Kasumi-1 (cell line): ENCODE results near the gene VPS4A.
"Not testable (repeated sequence)": the region's sequence is repeated elsewhere in the genome, so short reads cannot be mapped to it uniquely, and the experiment has no call there.

Source experiments
- DNase-seq, 2 experiments: peaks; one replicate each; lab custom pipeline; 2025; lab: John Stamatoyannopoulos, UW

VPS4A gene

DNA sequence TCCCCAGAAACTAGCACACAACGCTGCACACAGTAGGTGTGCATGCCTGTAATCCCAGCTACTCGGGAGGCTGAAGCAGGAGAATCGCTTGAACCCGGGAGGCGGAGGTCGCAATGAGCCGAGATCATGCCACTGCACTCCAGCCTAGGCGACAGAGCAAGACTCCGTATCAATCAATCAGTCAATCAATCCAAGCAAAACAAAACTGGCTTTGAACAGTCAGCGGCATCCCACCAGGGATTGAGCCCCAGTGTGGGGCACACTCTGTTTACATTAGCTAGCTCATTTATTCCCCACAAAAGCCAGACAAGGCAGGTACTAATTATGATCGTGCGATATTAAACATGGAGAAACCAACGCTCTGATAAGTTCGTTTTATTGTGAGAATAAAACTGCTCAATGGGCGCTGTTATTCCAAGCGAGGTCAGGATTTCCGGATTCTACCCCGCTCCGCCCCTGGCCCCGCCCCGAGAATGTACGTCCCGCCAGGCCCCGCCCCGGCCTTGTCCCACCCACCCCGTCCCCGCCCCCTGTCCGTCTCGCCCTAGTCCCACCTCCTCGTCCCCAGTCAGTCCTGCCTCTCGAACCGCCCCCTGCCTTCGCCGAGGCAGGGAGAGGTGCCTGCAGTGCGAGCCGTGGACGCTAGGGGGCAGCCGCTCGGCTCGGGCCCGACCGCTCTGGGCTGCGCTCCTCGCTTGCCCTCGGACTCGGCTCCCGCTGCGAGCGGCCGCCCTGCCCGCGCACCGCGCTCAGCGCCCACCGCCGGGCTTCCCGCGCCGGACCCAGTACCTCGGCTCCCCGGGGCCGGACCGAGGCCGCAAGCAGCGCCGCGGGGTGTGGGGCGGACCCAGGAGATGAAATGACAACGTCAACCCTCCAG, at the start of gene VPS4A:
VPS4A (plus strand) TSS at position 698 of the 880 bp plus-strand sequence; CDS start at position 860, 162 bp downstream.
- DNase-seq = peak; percentile 94 to 95

DNA sequence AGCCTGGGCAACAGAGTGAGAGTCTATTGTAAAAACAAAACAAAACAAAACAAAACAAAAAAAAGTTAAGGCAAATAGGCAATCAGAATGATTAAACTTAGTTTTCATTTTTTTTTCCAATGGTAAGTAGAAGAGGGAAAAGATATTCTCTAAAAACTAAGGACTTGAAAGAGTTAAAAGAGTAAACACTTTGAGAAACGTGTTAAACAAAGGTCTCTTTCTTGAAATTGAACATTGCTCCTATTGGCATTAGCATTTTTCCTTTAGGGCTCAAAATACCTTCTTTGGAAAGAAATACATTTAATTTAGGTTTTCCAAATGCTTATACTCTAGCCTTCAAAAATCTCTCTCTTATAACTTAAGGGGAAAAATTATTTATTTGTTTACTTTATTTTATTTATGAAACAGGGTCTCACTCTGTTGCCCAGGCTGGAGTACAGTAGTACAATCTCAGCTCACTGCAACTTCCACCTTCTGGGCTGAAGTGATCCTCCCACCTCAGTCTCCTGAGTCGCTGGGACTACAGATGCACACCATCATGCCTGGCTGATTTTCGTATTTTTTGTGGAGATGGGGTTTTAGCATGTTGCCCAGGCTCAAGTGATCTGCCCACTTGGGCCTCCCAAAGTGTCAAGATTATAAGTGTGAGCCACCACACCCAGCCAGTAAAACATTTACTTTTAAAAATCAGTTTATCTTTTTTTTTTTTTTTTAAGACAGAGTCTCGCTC, 44.7 kb upstream of the VPS4A start:
- no peak for DNase-seq

DNA sequence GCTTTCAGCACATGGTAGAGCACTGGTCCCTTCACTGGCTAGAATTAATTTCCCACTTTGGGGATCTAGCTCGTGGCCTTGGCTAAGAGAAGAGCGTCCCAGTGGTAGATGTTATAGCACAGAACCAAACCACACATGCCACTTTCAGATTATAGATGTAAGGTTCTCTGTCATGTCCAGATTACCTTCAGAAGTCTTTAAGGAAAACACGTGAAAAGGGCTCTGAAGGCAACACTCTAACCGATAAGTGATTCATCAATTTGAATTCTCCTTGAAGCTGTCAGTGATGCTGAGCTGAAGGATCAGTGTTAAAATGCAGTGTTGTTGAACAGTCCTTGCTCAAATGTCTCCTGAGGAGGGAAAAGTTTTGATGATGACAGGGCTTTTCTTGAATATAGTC, 43.5 kb upstream of the VPS4A start:
- DNase-seq = no peak

DNA sequence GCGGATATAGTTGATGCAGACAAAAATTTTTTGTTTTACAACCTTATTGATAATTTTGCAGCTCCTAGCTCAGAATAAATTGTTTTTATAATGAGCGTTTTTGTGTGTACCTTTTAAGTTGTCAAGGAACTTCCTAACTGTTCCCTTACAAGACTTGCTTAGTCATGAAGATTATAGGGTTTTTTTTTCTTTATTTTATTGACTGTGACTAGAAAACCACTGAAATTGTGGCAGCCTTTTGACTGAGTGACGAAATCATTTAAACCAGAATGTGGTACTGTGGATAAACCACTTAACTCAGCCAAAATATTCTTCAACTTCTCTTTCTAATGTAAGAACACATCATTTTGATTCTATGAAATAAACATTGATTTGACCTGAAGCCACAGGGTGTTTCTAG, 40.8 kb upstream of the VPS4A start:
- no peak for DNase-seq

DNA sequence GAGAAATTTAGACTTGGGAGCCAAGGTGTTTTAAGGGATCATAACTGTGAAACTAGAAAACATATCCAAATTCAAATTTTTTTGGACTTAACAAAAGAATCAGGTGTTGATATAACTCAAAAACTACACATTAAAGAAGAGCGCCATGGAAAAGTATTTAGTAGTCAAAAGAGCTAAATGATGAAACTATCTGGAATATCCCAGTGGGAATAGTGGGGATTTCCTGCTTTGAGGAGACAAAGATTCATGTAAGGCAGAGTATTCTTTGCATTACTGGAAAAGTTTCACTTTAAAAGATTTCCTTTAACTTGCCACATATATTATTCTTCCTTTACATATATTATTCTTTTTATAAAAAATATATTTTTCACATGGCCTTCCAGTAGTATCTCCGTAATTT, 40.3 kb upstream of the VPS4A start:
- DNase-seq = no peak

DNA sequence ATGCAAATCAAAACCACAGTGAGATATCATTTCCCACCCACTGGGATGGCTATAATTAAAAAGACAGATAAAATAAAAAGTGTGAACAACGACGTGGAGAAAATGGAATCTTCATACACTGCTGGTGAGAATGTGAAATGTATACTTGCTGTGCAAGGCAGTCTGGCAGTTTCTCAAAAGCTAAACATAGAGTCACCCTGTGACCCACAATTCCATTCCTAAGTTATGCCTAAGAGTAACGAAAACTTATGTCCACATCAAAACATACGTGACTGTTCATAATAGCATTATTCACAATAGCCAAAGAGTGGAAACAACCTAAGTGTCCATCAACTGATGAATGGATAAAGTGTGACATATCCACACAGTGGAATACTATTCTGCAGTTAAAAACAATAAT, 38.1 kb upstream of the VPS4A start:
- DNase-seq = no peak

DNA sequence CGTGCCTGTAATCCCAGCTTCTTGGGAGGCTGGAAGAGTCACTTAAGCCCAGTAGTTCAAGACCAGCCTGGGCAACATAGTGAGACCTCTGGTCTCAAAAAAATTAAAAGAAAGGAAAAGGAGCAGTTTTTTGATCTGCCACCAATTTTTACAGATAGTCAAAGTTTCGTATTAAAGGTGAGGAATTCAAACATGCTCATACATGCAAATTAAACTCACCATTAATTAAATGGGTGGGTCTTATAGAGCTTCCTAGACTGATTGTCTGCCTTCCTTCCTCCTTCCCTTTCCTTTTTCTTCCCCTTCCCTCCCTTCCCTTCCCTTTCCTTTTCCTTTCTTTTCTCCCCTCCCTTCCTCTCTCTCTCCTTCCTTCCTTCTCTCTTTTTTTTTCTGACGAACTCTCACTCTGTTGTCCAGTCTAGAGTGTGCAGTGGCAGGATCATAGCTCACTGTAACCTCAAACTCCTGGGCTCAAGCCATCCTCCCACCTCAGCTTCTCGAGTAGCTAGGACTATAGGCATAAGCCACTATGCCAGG, 36.4 kb upstream of the VPS4A start:
- DNase-seq = no peak

DNA sequence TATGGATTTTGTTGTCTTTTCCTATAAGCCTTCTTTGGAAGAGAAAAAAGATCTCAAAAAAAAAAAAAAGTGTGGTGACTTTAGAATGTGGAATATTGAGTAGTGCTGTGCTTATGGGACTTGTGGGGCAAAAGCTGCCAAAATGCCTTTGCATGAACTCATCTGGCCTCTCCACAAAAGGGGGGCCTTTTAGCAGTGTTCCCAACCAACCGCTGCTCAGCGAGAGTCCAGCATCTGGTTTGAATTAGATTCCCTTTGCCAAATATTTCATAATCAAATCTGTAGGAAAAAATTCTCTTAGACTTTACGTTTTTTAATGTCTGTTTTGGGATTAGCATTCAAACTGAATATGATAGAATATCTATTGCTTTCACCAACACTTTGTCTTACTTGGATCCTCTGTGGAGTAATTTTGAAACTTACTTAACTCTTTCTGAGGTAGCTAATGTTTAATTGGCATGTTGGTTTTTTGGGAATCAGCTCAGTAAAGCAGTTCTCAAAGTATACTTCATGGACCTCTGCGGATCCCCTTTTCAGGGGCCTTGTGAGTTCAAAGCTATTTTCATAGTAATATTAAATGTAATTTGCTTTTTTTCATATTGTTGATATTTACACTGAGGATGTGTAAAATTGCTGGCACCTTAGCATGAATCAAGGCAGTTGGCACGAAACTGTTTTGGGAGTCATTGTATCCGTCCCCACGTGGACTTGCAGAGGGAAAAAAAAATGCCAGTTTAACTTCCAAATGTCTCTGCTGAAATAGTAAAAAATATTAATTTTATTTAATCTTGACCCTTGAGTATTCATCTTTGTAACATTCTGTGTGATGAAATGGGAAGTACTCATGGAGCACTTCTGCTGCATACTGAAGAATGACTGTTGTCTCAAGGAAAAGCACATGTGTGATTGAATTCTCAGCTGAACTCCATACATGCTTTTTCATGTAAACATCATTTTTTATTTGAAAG, 34.7 kb upstream of the VPS4A start:
- DNase-seq = no peak

DNA sequence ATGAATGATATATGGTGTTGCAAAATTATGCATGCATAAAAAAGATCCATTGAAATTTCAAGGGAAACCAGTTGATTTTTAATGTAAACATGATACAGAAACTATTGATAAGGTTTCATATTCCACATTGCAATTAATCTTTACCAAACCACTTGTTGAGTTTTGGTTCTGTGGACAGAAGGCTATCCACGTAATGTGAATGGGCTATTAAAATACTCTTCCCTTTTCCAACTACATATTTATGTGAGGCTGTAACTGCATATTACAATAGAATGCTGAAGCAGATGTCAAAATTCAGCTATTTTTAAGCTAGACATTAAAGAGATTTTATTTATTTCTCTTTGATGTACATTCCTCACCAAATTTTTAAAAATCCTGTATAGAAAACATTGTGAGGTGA, 33.7 kb upstream of the VPS4A start:
- DNase-seq = no peak

DNA sequence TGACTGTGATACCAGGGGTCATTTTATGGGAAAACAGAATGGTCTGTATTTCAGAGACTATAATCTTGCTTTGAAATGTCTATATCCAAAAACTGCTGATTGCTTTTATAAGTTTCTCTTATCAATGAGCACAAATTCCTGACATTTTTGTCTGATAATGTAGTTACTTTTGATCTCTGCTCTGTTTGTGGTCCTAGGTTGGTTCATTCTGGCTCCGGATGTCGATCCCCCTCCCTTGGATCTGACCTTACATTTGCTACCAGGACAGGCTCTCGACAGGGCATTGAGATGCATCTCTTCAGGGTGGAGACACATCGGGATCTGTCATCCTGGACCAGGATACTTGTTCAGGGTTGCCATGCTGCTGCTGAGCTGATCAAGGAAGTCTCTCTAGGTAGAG, 27.3 kb upstream of the VPS4A start:
- no peak for DNase-seq

DNA sequence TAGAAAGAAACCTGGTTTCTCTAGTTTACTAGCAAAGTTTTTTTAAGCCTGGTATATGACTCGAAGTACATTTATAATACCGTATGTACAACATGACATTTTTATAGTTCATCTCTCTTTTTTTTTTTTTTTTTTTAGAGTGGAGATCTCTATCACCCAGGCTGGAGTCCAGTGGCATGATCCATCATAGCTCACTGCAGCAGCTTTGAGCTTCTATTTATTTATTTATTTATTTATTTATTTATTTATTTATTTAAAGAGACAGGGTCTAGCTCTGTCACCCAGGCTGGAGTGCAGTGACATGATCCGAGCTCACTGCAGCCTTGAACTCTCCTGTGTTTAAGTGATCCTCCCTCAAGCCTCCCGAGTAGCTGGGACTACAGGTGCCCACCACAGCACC, 25.9 kb upstream of the VPS4A start:
- DNase-seq = no peak

DNA sequence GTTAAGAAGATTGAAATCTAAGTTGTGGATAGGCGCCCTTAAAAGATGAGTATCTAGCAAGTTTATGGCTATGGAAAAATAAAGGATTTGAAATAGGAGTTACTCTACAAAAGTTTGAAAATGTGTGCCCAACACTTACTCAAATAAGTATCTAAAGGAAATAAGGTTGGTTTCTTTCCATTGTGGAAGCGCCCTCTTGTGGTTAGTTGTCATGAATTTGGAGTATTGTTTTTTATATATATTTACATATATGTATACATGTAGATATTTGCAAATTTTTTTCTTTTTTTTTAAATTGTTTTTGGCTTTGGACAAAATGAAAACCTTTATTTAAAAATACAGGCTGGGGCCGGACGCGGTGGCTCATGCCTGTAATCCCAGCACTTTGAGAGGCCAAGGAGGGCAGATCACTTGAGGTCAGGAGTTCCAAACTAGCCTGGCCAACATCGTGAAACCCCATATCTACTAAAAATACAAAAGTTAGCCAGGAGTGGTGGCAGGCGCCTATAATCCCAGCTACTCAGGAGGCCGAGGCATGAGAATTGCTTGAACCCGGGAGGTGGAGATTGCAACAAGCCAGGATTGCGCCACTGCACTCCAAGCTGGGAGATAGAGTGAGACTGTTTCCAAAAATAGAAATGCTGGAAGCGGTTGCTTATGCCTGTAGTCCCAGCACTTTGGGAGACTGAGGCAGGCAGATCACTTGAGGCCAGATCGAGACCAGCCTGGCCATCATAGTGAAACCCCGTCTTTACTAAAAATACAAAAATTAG, 24.0 kb upstream of the VPS4A start:
- DNase-seq = peak; percentile 58 to 84

DNA sequence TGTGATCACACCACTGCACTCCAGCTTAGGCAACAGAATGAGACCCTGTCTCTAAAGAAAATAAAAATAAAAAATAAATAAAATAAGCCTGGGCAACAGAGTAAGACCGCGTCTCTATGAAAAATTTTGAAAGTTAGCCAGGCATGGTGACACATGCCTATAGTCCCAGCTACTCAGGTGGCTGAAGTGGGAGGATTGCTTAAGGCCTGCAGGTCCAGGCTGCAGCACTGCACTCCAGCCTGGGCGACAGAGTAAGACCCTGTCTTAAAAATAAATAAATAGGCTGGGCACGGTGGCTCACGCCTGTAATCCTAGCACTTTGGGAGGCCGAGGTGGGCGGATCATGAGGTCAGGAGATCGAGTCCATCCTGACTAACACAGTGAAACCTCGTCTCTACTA, 19.5 kb upstream of the VPS4A start:
- not testable (repeated sequence) for DNase-seq

DNA sequence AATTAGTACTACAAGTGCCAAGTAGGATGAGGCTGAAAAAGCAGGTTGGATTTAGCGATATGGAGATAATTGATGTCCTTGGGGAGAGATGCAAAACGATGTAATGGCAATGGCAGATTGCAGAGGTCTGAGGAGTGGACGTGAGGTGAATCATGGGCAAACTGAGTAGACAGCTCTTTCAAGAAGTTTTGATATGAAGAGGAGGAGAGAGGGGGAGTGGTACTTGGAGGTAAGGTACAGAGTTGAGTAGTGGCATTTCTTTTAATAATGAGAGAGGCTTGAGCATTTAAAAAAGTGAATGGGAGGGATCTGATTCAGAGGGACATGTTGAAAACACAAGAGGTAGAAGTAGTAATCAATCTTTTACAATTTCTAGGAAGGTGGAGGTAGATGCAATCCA, 17.7 kb upstream of the VPS4A start:
- no peak for DNase-seq

DNA sequence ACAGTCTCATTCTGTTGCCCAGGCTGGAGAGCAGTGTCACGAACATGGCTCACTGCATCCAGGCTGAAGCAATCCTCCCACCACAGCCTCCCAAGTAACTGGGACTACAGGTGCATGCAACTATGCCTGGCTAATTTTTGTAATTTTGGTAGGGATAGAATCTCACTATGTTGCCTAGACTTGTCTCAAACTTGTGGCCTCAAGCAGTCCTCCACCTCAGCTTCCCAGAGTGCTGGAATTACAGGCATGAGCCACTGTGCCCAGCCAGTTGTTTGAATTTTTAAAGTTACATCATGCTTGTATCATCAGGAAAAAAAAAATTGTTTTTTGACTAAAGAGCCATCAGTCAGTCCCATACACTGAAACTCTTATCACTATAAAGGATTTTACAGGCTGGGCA, 17.1 kb upstream of the VPS4A start:
- no peak for DNase-seq

DNA sequence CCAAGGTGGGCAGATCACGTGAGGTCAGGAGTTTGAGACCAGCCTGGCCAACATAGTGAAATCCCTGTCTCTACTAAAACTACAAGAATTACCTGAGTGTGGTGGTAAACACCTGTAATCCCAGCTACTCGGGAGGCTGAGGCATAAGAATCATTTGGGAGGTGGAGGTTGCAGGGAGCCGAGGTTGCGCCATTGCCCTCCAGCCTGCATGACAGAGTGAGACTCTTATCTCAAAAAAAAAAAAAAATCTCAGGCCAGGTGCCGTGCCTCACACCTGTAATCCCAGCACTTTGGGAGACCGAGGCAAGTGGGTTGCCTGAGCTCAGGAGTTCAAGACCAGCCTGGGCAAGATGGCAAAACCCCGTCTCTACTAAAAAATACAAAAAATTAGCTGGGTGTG, 14.4 kb upstream of the VPS4A start:
- not testable (repeated sequence) for DNase-seq

DNA sequence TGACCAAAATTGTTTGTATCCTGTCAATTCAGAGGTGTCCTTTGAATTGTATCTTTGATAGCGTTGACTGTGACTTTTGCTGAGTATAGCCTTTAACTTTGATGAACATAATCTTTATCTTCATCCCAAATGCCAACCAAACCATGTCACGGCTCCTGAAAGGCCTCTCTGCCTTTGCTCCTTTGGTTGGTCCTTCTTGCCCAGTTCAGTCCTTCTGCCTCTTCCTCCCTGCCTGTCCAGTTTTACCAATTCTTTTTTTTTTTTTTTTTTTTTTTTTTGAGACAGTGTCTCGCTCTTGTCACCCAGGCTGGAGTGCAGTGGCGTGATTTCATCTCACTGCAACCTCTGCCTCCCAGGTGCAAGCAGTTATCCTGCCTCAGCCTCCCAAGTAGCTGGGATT, 12.9 kb upstream of the VPS4A start:
- DNase-seq = no peak

DNA sequence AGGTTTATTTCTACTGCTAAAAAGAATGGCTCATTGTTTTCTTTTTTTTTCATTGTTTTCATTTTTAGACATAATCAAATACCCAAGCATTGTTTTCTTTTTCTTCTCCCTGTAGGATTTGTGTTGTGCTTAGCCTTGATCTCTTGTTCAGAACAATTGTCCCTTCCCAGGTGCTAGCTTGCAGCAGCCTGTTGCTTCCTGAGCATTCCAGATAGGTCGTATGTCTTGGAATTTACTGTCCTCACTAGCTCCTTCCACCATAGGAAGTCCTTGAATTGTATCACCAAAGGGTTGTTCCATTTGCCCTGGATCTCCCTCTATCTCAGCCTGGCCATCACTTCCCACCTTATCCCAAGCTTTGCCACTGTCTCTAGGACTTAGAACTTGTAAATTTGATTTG, 10.0 kb upstream of the VPS4A start:
- DNase-seq = no peak

DNA sequence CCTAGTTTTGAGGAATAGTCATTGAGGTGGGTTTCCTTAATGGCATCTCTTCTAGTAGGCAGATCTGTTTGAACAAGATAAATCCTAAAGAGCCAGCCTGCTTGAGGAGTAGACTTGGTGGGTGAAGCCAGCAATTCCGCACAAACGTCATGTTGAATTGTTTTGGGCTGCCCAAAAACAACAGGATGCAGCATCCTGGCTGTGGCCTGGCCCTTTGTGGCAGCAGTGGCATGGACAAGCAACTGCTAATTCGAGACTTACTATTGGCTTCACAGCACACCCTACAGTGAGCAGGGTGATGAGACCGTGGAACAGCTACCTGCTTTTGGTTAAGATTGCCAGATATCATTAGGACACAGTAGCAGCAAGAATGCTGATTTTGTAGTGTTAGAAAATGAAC, 9.3 kb upstream of the VPS4A start:
- no peak for DNase-seq

DNA sequence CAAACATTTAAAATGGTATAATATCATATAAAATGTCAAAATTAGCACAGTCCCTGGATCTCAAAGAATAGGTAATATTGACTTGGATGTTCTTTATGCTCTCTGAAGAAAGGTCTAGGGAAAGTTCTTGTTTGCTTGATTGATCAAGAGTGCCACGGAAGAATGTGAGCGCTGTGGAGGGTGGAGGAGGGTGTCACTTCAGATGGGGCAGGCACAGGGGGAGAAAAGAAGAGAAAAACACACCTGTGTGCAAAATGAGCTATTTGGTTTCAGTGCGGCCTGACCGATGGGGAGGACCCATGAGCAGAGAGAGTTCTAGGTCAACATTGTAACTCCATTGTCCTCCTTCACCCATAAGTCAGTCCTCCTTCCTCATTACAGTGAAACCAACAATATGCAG, 8.8 kb upstream of the VPS4A start:
- DNase-seq = no peak

DNA sequence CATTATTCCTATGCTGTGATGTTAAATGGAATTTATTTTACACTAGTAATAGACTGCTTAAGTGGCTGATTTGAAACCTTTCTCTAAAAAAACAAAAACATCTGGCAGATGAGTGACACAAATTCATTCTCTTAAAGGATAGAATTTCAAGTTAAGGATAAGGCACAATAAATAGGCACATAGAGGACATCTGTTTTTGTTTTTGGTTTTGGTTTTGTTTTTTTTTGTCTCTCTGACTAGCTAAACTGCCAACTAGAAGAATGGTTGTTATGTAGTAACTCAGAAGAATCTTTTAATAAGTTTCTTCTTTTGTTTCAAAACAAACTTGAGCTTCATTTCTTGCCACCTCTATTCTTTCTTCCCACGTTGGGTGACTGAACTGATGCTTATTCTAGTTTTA, 5.1 kb upstream of the VPS4A start:
- no peak for DNase-seq
